PC-9 (cell line): Measurements from ENCODE around the gene IGFBP7. TPM values are rescaled to one million over a fixed set of nuclear protein-coding genes. Genes with fewer than 3 reads are reported as not detected.

ENCODE experiments used
- BruUV-seq: library from RNA; stranded (reverse); fragments of 400-500 nt; replicated peaks from 2 replicates; lab custom pipeline; 2021; lab: Mats Ljungman, UMichigan
- CTCF ChIA-PET: fragments of 300-600 bp; sonication (Branson Sonifier 250); formaldehyde crosslinking; loops from one replicate; lab custom pipeline; 2022; ENCODE audit warnings: antibody characterized with exemption; lab: Charles Lee
- POLR2A ChIA-PET: fragments of 300-600 bp; sonication (Branson Sonifier 250); formaldehyde crosslinking; loops from one replicate; lab custom pipeline; 2022; ENCODE audit warnings: antibody characterized with exemption; ENCODE audit not compliant: unreplicated experiment; lab: Charles Lee
- DNase-seq, 2 experiments: peaks; one replicate each; pipeline versions ENCODE4 v3.0.0 to v3.0.0-alpha.2; 2015 to 2022; ENCODE audit warnings: mixed read lengths in 1 of 2
- H2AFZ ChIP-seq: fragments of 200-600 bp; sonication (generic); 2 replicates; pipeline ENCODE4 v1.8.1; 2017; ENCODE audit warnings: antibody characterized with exemption
- H3F3A ChIP-seq: fragments of 200-600 bp; sonication (generic); 2 replicates; pipeline ENCODE4 v1.8.1; 2017; ENCODE audit warnings: antibody characterized with exemption, mild to moderate bottlenecking, low read depth; ENCODE audit not compliant: insufficient read depth
- H3K27ac ChIP-seq: fragments of 200-600 bp; sonication (generic); 2 replicates; pipeline ENCODE4 v1.6.1; 2016; ENCODE audit warnings: mixed run types
- H3K27me3 ChIP-seq: fragments of 200-600 bp; sonication (generic); 2 replicates; pipeline ENCODE4 v1.6.1; 2016; ENCODE audit warnings: low read depth, mixed run types; ENCODE audit not compliant: insufficient read depth
- H3K36me3 ChIP-seq: fragments of 200-600 bp; sonication (generic); 2 replicates; pipeline ENCODE4 v1.6.1; 2016; ENCODE audit warnings: low read depth, mixed run types
- H3K4me1 ChIP-seq: fragments of 200-600 bp; sonication (generic); replicated peaks from 2 replicates; pipeline ENCODE4 v1.6.1; 2016; ENCODE audit warnings: mixed run types; ENCODE audit not compliant: insufficient read depth
- H3K4me2 ChIP-seq: fragments of 200-600 bp; sonication (generic); 2 replicates; pipeline ENCODE4 v1.6.1; 2017; ENCODE audit warnings: mixed run types
- H3K4me3 ChIP-seq: fragments of 200-600 bp; sonication (generic); 2 replicates; pipeline ENCODE4 v1.6.1; 2016; ENCODE audit warnings: mixed run types
- H3K79me2 ChIP-seq: fragments of 200-600 bp; sonication (generic); 2 replicates; pipeline ENCODE4 v1.6.1; 2017; ENCODE audit warnings: low read depth, mixed run types
- H3K9me2 ChIP-seq: fragments of 200-600 bp; sonication (generic); 2 replicates; pipeline ENCODE4 v1.8.1; 2017; ENCODE audit warnings: mild to moderate bottlenecking; ENCODE audit not compliant: insufficient read depth
- H3K9me3 ChIP-seq: fragments of 200-600 bp; sonication (generic); 2 replicates; pipeline ENCODE4 v1.8.1; 2016; ENCODE audit warnings: low read depth; ENCODE audit not compliant: insufficient read depth
- H4K20me1 ChIP-seq: fragments of 200-600 bp; sonication (generic); 2 replicates; pipeline ENCODE4 v1.8.1; 2017; ENCODE audit not compliant: insufficient read depth
- CTCF ChIP-seq: fragments of 200-600 bp; sonication (generic); conservative IDR thresholded peaks from 2 replicates; pipeline ENCODE4 v1.6.1; 2017; ENCODE audit warnings: mixed run types, antibody characterized with exemption, mild to moderate bottlenecking, moderate library complexity
- EZH2 ChIP-seq: fragments of 200-600 bp; sonication (generic); IDR thresholded peaks from 2 replicates; pipeline ENCODE4 v1.8.0; 2017; ENCODE audit warnings: antibody characterized with exemption, low read depth
- intact Hi-C: fragments of 100-400 bp; cut with micrococcal nuclease; formaldehyde crosslinking; loops from one replicate; pipeline ENCODE4 v1.10.0; 2022; ENCODE audit not compliant: unreplicated experiment
- total RNA-seq: library from RNA; stranded (reverse); gene quantifications from 2 replicates; pipeline ENCODE4 v1.2.3, GENCODE V29; 2021

IGFBP7 gene
- total RNA-seq, 1 experiment from 2014 or later: 127 TPM

- H3K9me2 ChIP-seq: no peaks in the 10 kb centered on the region
- DNase-seq: no peak
- H3K4me2 ChIP-seq: no peak overlapping the region
- intact Hi-C loops: no loop called here
- H3K9me3 ChIP-seq: no peaks in the 10 kb centered on the region
- H3K4me3 ChIP-seq: no peak overlapping the region
- H2AFZ ChIP-seq: no peak overlapping the region
- H3K4me1 ChIP-seq: peaks cover 10% of the 10 kb centered on the region; the same call in 1 of the 2 replicates
- ChIA-PET POLR2A (no interaction called here), CTCF (interaction anchor here (0.6 kb wide), 1 partner anchor 29 kb away, joined by 3 read pairs; no protein-coding TSS in a partner anchor)
- H3K27me3 ChIP-seq: no peaks in the 10 kb centered on the region
- H4K20me1 ChIP-seq: no peaks in the 10 kb centered on the region
- BruUV-seq: no TSS peak
- TF ChIP-seq EZH2 (no peak), CTCF (no peak)
- no peaks in the 10 kb centered on the region for H3K79me2 ChIP-seq
- H3K36me3 ChIP-seq: no peaks in the 10 kb centered on the region
- H3K27ac ChIP-seq: no peak overlapping the region
- H3F3A ChIP-seq: no peaks in the 10 kb centered on the region
Measured at GRCh38 chr4:57064811-57065711, 45.1 kb downstream of the IGFBP7 start.

- Histone ChIP-seq H3K4me3 (no peak overlapping the region), H3K36me3 (no peaks in the 10 kb centered on the region), H4K20me1 (no peaks in the 10 kb centered on the region), H3K4me2 (no peak overlapping the region), H3K27me3 (no peaks in the 10 kb centered on the region), H3K9me2 (no peaks in the 10 kb centered on the region), H2AFZ (no peak overlapping the region), H3K9me3 (no peaks in the 10 kb centered on the region), H3K27ac (no peak overlapping the region), H3K4me1 (peaks cover 10% of the 10 kb centered on the region; the same call in 1 of the 2 replicates), H3K79me2 (no peaks in the 10 kb centered on the region), H3F3A (no peaks in the 10 kb centered on the region)
- ChIA-PET POLR2A (no interaction called here), CTCF (interaction anchor here (0.6 kb wide), 1 partner anchor 28 kb away, joined by 3 read pairs; no protein-coding TSS in a partner anchor)
- BruUV-seq: no TSS peak
- no peak for DNase-seq
- no peak for TF ChIP-seq CTCF
- no peak for TF ChIP-seq EZH2
- intact Hi-C loops: no loop called here
Measured at GRCh38 chr4:57064120-57064519, 46.1 kb downstream of the IGFBP7 start.

GRCh38 chr4:57063518-57063917, 46.7 kb downstream of the IGFBP7 start:
- CTCF ChIA-PET: no interaction called here
- no peak overlapping the region for H3K4me2 ChIP-seq
- H3K9me2 ChIP-seq: no peaks in the 10 kb centered on the region
- H3K4me1 ChIP-seq: peaks cover 10% of the 10 kb centered on the region; the same call in 1 of the 2 replicates
- no peak overlapping the region for H2AFZ ChIP-seq
- POLR2A ChIA-PET: no interaction called here
- BruUV-seq: no TSS peak
- no peaks in the 10 kb centered on the region for H3F3A ChIP-seq
- intact Hi-C loops: no loop called here
- no peaks in the 10 kb centered on the region for H3K27me3 ChIP-seq
- no peak overlapping the region for H3K4me3 ChIP-seq
- TF ChIP-seq EZH2 (no peak), CTCF (no peak)
- H3K79me2 ChIP-seq: no peaks in the 10 kb centered on the region
- H3K36me3 ChIP-seq: no peaks in the 10 kb centered on the region
- no peak for DNase-seq
- no peaks in the 10 kb centered on the region for H4K20me1 ChIP-seq
- no peak overlapping the region for H3K27ac ChIP-seq
- no peaks in the 10 kb centered on the region for H3K9me3 ChIP-seq
